Measurements from ENCODE around the gene GNAT2.
"Not testable (repeated sequence)": the region's sequence is repeated elsewhere in the genome, so short reads cannot be mapped to it uniquely, and the experiment has no call there.

The GNAT2 gene

DNA sequence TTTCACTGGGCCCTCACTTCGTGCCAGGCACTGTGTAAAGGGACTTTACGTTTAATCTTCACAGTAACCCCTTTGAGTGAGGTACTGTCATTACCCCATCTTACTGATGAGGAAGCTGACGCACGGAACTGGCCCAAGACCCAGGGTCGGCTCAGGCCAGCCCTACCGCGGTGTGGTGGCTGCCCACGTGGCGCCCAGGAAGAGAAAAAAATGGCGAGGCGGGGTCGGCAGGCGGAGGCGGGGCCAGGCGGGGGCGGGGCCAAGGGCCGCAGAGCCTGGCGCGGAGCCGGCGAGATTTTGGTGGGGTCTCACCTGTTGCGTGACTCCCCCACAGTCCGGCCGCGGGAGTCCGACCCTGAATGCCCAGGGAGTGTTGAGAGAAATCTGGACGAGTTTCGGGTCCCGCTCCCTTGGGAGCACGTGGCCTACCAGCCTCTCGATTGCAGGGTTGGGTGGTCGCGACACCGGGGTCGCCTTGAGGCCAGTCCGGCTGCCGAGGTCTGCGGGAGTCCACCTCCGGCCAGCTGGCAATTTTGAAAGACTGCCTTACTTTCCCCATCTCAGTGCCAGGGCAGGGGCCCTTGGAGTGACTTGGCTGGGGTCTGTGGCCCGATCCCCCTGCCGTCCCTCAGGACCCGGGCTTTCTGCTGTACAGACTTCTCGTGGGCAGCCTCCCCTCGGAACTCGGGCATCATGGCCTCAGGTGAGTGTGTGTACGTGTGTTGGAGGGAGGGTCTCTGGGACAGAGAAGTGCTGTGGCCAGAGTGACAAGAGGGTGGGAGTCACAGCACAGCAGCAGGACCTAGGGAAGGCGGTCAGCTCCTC, at the start of gene GNAT2, which contains the start of gene AMPD2:
Gene GNAT2, minus strand, starts transcription at position 41 of the 825 bp plus-strand sequence. CDS start 6,746 bp downstream, outside the sequence.
Gene AMPD2, plus strand, starts transcription at position 262 of the 825 bp plus-strand sequence. CDS start 1,339 bp downstream, outside the sequence.
- DNase-seq = no peak

DNA sequence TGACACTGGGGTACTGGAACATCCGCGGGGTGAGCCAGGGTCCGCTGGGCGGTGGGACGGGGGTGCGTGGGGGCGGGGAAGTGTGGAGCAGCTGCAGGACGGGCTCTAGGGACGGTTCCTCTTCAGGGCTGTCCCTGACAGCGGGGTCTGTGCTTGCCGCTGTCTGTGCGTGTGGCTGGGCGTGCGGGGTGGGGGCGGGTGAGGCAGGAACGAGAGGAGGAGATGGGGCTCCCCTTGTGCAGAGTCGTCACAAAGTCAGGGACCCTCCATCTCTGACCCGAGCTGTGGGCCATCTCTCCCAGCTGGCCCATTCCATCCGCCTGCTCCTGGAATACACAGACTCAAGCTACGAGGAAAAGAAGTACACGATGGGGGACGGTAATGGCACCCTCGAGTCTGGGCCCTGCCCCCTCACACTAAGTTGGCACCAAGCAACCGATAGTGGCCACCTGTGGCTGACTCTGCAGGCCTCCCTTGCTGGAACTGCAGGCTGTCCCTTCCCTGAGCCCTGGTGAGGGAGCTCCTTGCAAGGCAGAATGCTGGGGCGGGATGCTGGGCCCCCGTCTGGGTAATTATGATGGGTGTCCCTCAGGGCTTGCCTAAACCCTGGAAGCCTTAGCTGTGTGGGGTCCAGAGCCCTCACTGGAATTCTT, 48.8 kb upstream of the GNAT2 start:
- DNase-seq = no peak

DNA sequence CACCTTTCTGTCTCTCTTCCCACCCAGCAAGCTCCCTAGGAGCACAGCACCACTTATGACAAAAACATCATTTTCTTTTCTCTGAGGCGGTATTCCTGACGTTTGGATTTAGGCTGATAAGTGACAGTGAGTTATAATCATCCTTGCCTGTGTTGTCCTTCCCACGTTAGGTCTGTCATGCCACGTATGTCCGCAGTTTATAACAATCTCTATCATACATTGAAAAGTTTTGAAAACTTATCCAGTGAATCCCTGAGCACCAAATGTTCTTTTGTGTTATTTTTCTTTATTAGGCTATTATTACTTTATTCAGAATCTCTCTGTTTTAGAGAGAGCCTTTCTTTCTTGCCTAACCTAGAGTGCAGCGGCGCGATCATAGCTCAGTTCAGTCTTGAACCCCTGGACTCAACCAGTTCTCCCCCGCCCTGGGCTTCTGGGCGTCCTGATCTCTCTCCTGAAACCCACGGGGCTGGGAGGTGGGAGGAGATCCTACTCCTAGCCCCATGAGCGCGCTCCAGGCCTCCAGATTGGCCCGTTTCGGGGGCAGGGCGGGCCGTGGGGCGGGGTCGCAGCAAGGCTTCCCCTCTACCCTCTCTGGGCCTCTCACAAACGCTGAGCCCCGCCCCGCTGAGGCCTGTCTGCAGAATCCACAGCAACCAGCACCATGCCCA, 48.2 kb upstream of the GNAT2 start, which contains the start of gene GSTM2:
Gene GSTM2, plus strand, starts transcription at position 606 of the 671 bp plus-strand sequence. Its CDS starts 59 bp downstream, at position 665.
- no peak for DNase-seq

DNA sequence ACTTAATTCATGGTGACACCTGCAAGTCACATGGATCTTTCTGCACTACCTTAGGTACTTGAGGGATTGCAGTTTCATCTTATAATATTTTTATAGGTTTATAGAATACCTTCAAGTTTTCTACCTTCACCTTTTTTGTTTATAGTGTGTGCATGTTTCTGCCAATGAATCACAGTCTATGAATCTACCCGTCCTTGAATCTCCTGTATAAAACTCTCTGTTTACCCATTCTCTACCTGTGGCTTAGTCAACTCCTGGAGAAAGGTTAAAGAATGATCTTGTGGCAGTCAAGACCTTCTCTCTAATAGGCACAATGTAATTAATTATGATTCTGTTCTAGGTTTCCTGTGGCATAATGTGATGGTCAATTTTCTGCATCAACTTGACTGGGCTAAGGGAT, 45.3 kb upstream of the GNAT2 start:
- no peak for DNase-seq

DNA sequence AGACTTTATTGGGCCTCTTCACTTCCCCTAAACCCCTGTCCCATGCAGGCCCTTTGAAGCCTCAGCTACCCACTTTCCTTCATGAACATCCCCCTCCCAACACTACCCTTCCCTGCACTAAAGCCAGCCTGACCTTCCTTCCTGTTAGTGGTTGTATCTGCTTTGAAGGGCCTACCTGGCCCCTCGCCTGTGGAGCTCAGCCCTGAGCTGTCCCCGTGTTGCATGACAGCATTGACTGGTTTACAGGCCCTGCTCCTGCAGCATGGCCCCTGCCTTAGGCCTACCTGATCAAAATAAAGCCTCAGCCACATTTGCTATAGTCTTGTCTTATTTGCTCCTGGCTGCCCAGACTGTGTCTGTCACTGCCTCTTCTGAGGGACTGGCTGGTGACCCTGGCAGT, 42.0 kb upstream of the GNAT2 start:
- DNase-seq = no peak

DNA sequence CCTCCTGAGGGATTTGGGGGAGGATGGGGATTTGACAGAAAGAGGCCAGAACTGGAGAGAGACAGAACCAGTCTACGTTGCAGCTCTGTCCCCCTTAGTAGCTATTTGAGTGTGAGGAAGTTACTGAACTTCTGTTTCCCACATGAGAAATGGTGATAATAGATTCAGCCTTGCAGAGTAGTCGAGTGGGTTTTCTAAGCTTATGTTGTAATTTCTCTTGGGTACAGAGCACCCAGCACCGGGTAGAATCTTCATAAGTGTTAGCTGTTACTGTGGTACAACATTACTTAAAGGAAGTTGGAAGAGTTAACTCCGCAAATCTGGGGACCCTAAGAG, 41.2 kb upstream of the GNAT2 start:
- DNase-seq = not testable (repeated sequence)

DNA sequence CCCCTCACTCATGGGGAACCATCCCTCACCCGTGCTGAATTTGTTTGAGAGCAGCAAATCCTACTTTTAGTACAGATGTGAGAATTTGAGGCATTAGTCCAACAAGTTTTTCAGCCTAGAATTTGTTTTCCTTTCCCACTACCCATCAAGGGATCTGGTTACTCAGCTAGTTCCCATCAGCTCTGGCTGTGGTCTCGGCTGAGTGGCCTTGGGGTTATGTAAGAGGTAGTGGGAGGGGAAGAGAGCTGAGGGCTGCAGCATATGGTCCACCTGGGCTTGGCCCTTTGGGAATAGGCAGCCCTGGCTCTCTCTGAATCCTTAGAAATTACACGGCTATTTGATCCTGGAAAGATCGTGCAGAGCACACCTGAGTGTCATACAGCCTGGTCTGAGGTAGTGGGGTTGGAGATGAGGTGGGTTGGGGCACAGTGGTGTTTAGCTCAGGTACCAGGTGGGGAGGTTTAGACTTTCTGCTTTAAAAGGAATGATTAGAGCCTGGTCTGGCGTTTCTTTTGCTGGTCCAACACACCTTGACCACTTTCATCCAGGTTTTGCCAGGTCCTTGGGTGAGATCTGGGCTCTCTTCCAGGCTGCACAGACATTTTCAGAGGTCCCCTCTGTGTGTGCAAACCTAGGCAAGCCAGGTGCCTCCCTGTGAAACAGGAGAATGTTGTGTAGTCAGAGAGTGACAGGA, 40.7 kb upstream of the GNAT2 start:
- DNase-seq = no peak

DNA sequence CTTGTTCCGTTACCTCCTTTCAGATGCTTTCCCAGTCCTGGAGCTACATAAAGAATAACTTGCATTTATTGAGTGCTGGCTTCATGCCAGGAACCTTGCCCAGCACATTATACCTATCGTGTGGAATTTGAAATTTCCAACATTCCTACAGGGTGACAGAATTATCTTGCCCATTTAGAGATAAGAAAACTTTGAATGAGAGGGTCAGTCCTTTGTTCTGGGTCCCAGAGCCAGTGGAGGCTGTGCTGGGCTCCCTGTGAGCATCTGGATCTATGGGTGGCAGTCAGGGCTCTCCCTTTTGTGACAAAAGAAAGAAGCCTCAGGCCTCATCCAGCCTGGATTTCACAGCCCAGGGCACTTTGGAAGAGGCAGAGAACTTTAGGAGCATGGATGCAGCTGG, 39.7 kb upstream of the GNAT2 start:
- no peak for DNase-seq

DNA sequence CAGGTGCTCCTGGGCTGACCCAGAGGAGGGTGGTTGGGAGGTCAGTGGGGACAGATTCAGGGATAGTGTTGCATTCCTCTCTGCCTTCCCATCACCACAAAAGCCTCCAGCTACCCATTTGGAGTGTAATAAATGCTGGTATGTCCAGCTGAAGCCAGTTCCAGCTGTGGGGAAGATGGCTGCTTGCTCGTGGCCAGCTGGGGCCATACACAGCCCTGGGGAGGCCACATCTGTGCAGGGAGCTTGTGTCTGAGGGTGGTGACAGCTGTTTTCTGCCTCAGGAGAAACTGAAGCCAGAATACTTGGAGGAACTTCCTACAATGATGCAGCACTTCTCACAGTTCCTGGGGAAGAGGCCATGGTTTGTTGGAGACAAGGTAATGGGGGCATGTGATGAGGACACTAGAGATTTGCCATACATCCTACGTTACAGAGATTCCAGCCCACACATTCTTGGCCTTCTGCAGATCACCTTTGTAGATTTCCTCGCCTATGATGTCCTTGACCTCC, 39.2 kb upstream of the GNAT2 start:
- DNase-seq = no peak

DNA sequence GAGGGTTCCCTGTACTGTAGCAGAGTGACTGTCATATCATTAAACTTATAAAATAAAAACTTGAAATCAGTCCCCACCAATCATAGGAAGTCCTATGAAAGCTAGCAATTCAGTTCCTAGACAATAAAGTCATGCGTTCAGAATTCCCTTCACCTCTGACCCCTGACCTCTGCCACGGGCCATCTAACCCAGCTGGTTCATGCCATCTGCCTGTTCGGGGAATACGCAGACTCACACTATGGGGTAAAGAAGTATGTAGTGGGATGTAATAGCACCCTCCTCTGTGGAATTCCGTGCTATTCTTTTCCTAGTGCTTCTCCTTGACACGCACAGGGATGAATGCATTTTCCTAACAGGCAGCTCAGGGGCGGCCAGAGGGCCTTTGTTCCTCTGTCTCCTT, 38.6 kb upstream of the GNAT2 start:
- DNase-seq = no peak

DNA sequence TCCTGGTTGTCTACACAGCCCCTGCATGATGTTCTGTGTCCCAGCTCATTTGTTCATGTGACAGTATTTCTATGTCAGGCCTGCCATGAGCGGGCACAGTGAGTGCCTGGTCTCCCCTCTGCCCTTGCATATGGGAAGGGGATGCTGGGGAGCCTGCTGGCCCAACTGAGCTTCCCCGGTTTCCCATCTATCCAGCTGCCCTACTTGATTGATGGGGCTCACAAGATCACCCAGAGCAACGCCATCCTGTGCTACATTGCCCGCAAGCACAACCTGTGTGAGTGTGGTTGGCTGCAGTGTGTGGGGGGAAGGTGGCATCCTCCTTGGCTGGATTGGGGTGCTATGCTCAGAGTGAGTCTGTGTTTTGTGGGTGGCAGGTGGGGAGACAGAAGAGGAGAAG, 38.0 kb upstream of the GNAT2 start:
- no peak for DNase-seq

DNA sequence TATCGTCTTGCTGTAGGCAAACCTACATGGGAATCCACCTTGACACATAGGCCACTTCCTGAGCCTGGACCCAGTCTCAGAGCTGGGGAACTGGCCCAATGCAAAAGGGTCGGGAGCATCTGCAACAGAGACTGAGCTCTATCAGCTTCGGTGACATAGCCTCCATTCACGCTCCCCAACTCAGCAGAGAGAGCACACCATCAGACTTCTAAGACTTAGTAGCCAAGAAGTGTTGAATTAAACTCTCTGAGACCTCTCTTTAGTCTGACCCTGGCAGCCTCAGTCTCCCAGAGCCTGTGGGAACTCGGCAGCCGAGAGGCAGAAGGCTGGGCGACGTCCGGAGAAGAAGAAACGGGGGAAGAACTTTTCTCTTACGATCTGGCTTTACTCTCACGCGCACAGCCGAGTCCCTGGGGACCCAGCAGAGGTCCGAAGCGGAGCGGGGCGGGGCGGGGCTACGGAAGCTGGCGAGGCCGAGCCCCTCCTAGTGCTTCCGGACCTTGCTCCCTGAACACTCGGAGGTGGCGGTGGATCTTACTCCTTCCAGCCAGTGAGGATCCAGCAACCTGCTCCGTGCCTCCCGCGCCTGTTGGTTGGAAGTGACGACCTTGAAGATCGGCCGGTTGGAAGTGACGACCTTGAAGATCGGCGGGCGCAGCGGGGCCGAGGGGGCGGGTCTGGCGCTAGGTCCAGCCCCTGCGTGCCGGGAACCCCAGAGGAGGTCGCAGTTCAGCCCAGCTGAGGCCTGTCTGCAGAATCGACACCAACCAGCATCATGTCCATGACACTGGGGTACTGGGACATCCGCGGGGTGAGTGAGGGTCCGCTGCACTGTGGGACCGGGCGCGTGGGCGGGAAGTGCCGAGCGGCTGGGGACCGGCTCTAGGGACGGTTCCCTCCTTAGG, 36.5 kb upstream of the GNAT2 start, which contains the start of gene GSTM4:
Gene GSTM4, plus strand, starts transcription at position 485 of the 905 bp plus-strand sequence. Its CDS starts 291 bp downstream, at position 776.
- peak; percentile 46 for DNase-seq

DNA sequence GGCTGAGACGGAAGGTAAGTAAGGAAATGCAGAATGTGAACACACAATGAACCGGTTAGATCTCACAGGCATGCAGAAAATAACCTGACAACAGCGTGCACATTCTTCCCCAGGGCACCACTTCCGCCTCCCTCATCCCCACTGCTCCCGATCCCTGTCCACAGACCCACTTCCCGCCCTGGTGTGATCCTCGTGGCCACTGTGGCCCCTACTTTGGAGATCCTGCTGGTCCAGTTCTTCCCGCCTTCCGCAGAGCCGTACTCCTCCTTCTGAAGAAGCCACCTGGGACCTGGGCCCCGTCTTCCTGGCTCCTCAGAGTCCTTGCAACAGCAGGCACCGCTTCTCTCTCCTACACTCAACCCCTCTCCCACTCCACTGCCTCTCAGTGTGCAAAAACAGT, 35.1 kb upstream of the GNAT2 start:
- no peak for DNase-seq

DNA sequence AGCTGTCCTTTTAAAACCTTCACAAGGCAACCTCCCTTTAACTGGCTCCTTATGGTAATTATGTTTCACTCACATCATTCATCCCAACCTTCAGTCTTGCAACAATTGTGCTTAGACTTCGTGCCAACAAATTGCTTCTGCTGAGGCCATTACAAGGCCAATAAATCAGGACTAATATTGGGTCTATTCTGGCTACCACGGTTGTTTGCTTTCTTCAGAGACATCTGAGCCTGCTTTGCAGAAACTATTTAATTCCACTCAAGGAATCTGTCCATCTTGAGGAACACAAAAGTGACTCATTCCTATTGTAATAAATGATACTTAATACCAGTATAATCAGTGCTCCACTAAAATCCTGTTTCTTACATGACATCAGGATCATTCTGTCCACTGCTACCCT, 33.9 kb upstream of the GNAT2 start:
- no peak for DNase-seq

DNA sequence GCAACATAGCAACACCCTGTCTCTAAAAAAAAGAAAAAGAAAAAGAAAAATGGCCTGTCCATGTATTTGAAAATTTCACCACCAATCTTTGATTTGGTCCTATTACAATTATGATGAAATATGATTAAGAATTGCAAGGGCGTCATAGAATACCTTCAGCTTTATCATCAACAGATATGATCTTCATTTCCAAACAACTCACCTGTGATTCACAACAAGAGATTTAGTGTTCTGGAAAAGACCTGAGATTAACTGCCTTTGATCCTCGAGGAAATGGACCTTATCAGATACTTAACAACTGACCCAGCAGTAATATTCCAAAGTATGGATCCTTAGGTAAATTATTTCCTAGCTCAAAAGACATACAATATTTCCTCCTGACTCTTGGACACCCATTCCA, 33.0 kb upstream of the GNAT2 start:
- no peak for DNase-seq

DNA sequence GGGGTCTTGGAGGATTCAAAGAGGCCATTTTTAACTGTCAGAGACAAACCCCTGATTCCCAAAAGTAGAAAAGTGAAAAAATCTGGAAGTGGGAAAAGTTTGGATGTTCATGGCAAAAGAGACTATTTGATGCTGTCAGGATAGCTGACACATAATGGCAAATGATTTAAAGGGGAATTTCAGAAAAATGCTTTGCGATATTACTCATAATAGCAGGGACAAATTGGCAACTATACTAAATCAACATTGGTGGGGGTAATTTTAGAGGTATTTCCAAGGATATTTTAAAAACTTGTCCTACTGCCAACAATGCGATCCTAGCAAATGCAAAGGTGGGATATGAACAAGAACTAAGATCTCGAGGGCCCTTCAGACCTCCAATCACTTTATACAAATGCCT, 31.2 kb upstream of the GNAT2 start:
- DNase-seq = no peak

DNA sequence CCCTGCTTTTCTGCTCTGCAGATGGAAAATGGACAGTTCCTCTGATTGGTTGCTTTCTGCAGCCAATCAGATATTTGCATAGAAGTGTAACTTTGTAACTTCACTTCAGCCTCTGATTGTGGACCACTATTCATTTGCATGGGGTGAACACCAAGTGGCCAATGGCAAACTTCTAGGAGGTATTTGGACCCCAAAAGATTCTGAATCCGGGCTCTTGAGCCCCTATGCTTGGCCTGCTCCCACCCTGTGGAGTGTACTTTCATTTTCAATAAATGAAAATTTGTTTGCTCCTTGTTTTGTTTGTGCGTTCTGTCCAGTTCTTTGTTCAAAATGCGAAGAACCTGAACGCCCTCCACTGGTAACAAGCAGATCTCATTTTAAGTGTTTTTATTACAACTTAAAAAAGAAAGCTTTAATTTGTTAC, 30.1 kb upstream of the GNAT2 start:
- DNase-seq = no peak

DNA sequence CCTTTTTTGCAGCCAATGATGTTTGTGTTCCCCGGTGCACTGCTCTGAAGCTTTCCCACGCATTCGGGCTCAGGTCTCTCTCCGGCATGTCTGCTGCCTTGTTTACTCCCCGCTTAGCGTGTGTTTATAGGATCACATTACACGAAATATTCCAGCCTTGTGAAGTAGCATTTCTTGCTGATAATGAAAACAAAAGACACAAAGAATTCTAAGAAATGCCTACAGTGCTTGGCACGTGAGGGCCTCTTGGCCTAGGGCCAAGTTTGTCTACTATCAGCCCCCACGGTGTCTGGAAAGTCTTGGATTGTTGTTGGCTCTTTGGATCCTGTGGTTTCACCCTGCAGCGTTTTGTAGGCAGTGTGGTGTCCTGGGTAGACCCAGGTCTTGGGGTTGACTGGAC, 25.3 kb upstream of the GNAT2 start:
- no peak for DNase-seq

DNA sequence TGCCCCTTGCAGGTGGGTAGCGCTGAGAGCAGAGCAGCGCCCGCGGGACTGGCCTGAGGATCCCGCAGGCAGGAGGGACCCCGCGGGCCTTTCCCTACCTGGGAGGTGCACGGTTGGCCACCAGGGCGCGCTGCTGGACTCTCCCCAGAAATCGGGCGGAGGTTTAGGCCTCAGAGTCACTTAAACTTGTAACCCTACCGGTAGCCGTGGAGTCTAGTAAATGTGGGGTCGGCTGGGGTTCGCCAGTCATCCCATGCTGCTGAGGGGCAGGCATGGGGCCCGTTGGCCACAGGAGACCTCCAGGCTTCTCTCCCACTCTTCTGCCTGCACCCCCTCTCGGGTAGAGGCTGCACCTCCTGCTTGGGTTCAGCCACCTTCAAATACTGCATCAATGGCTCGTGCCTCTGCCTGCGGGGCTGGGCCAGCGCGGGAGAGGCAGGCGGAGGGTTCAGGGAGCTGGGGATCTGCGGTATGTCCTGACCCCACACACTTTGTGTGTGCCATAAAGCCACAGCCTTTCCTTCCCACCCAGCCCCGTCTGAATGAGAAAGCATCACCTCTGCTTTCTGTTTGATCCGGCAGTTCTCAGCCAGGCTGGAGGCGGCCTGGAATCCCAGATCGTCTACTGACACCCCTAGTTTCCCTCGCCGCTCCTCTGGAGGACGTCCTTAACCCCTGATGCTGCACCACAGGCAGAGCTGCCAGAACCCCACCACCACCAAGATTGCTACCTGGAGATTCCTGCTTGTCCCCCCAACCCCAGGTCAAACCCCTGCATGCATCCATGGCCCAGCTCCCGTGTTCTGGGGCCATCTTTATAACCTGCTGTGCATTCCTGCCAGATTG, 24.2 kb upstream of the GNAT2 start:
- DNase-seq = peak; percentile 20

DNA sequence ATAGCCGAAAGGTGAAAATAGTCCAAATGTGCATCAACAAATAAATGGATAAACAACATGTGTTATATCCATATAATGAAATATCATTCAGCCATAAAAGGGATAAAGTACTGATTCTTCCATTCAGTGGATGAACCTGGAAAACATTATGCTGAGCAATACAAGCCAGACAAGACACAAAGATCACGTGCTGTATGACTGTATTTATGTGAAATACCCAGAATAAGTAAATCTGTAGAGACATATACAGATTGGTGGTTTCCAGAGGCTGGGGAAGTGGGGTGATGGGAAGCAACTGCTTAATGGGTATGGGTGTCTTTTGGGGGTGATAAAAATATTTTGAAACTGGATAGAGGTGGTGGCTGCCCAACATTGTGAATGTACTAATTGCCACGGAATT, 23.2 kb upstream of the GNAT2 start:
- no peak for DNase-seq

DNA sequence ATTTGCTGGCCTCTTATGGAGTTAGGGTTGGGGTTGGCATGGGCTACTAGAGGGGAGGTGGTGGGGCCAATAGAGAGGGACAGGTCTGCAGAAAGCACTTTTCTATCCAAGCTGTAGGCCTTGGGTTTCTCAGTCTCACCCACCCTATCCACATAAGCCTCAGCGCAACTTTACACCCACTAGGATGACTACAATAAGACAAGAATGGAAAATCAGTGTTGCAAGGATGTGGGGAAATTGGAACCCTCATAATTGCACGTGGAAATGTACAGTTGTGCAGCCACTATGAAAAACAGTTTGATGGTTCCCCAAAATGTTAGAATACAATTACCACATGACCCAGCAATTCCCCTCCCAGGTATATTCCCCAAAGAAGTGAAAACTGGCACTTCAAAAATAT, 22.4 kb upstream of the GNAT2 start:
- DNase-seq = no peak
